ENCODE measurements around the gene CDK6.

DNA sequence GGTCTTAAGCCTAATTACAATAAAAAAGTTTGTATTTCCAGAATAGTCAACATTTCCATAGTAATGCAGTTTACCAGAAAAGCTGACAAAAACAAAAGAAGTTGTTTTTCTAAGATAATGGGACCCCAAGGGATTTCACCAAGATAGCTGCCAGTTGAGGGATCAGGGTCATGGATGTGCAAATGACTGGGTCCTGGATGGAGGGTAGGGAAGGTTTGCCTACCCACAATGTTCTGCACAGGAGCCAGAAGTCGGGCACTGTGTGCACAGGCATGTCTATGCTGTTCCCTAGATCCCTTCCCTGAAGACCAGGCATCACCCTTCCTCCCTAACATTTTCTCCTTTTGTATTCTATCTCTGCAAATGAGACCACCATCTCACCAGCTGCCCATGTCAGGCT, 152.1 kb downstream of the CDK6 start:
- TF ChIP-seq CTCF (IDR thresholded peaks at IDR 0.05; ENCODE audit: low read depth, low read length) (no peak), EZH2phosphoT487 (IDR thresholded peaks at IDR 0.05; ENCODE audit: low read depth) (no peak)

Data from OCI-LY3 (cell line).